Measurements from ENCODE around the gene ASH1L.
"Not testable (repeated sequence)": the region's sequence is repeated elsewhere in the genome, so short reads cannot be mapped to it uniquely, and the experiment has no call there.

Gene ASH1L

DNA sequence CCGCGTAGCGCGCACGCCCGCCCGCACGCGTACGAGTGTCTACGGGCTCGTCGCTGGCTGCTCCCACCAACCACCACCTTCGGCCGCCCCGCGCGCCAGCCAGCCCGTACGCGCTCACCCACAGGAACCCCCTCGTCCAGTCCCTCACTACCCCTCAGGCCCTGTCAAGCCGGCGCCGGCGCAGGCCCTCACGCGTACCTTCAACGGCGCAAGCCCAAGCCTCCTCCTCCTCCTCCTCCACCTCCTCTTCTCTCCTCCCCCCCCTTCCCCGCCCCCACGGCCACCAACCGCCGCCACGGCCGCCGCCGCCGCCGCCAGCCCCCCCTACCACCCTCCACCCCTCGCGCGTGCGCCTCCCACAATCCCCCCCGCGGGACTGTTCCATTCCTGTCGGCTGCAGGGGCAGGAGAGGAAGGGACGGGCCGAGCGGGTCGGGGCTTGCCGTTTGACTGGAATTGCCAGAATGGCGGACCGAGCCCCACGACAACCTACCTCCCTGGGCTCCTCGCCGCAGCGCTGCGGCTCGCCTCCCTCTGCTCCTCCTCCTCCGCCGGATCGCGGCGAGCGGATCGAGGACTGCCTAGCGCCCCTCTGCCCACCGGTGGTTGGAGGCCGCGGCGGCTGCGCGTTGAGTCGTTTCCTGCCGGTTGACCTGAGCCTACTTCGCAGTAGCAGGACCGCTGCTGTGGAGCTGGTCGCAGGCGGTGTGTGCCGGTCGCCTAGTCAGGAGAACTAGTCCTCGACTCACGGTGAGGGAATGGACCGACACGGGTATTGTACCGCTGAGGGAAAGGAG, at the start of gene ASH1L:
TSS of gene ASH1L (minus strand) at position 223 of the 796 bp plus-strand sequence. CDS start 41,284 bp downstream, outside the sequence.
- peak; percentile 93 to 94 for DNase-seq

DNA sequence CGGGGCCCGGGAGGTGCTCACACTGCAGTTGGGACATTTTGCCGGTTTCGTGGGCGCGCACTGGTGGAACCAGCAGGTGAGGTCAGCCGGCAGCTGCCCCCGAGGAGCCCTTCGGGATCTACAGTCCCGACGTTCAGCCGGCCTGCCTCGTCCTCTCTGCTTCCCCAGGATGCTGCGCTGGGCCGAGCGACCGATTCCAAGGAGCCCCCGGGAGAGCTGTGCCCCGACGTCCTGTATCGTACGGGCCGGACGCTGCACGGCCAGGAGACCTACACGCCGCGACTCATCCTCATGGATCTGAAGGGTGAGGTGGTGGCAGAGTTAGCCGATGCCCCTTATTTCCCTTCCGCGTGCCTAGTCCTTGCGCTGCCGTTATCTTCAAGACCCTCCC, 47.6 kb upstream of the ASH1L start:
- not testable (repeated sequence) for DNase-seq

DNA sequence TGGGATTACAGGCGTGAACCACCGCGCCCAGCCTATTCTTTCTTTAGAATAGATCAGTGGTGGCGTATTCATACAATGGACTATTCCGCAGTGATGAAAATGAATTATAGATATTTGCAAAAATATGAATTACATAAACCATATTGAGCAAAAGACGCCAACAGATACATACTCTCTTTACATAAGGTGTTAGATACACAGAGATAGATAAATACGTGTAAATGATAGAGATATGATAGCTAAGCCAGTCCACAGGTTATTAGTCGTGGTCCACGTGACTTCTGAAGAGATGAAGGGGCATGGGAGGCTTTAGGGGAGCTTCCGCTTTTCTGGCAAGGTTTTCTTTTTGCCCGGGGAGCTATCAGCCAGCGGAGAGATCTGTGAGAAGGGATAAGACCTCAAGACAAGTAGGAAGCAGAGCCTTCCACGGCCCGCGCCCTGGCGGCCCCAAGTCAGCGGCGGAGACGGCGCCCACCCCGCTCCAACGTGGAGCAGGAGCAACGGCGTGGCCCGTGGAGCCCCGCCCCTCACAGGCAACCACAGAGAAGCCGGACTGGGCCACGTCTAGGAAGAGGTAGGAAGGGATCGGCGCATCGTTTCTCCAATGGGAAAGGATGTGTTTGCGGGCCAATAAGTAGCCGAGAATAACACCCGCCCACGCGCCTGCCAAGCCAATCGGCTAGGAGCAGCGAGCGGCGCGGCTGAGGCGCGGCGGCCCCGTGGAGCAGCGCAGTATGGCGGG, 47.1 kb upstream of the ASH1L start, which contains the start of gene MSTO1:
TSS of gene MSTO1 (plus strand) at position 704 of the 742 bp plus-strand sequence. CDS start at position 735, 31 bp downstream.
- DNase-seq: peak; percentile 99 to 100

DNA sequence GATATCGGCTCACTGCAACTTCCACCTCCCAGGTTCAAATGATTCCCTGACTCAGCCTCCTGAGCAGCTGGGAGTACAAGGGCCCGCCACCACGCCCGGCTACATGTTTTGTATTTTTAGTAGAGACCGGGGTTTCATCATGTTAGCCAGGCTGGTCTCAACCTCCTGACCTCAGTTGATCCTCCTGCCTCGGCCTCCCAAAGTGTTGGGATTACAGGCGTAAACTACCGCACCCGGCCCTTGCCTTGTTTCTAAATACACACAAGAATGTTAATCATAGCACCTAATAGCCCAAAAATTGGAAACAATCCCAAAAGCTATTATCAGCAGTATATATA, 46.3 kb upstream of the ASH1L start:
- DNase-seq: no peak

GRCh38 chr1:155607708-155608107, 45.1 kb upstream of the ASH1L start:
- DNase-seq: no peak

- DNase-seq: not testable (repeated sequence)
These were observed 37.4 kb upstream of the ASH1L start for GRCh38 chr1:155599828-155600572.

GRCh38 chr1:155598842-155599331, 36.3 kb upstream of the ASH1L start:
- DNase-seq: no peak

GRCh38 chr1:155596864-155597263, 34.3 kb upstream of the ASH1L start:
- no peak for DNase-seq

GRCh38 chr1:155595877-155596474, 33.4 kb upstream of the ASH1L start:
- DNase-seq: not testable (repeated sequence)

DNA sequence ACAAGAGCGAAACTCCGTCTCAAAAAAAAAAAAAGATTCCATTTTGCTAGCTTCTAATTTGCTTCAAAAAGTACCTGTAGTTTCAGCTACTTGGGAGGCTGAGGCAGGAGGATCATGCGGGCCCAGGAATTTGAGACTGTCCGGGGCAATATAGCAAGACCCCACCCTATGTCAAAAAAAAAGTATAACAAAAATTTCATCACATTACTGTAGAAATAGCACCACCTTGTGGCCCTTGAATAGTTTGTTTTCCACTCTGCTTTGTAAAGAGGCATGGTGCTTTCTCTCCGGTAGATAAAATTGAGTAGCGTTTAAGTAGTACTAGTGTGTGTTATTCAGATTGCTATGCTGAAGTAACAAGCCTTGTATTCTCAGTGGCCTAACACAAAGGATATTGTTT, 29.2 kb upstream of the ASH1L start:
- DNase-seq: no peak

DNA sequence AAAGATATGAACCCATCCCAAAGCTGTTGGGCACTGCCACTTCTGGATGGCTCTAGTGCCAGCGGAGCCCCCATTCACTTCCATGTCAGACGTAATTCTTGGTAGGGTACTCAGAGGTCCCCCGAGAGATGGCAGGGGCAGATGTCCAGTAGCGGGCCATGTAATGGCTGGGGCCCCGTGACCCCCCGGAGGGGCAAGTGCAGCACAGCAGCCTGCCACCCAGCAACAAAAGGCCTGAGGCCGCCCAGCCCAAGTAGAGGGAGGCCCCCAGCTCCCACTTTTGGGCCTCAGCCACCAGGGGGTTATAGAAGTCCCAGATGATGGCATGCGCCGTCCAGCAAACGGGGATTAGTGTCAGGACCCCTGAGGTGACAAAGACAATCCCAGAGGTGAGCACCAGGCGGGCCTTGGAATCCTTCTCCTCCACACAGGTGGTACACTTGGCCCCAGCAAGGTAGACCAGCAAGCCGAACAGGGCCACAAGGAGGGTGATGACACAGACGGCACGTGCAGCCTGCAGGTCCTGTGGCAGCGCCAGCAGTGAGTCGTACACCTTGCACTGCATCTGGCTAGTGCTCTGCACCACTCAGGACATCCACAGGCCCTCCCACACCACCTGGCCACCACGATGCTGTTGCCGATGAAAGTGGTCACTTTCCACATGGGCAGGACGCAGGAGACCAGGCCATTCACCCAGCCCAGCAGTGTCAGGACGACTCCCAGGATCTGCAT, 28.1 kb upstream of the ASH1L start:
- DNase-seq: not testable (repeated sequence)

- DNase-seq: not testable (repeated sequence)
These were observed 26.7 kb upstream of the ASH1L start for GRCh38 chr1:155589282-155589681.

- not testable (repeated sequence) for DNase-seq
These were observed 21.2 kb upstream of the ASH1L start for GRCh38 chr1:155583846-155584245.

- not testable (repeated sequence) for DNase-seq
These were observed 13.0 kb upstream of the ASH1L start for GRCh38 chr1:155575608-155576007.

DNA sequence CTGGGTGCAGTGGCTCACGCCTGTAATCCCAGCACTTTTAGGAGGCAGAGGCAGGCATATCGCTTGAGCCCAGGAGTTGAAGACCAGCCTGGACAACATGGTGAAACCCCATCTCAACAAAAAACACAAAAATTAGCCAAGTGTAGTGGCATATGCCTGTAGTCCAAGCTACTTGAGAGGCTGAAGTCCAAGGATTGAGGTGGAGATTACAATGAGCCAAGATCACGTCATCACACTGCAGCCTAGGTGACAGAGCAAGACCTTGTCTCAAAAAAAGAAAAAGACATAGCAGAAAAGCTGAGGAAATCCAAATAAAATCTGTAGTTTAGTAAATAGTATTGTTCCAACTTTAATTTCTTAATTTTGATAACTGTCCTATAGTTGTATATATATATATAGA, 11.5 kb upstream of the ASH1L start:
- DNase-seq: no peak

- DNase-seq: no peak
These were observed 8.0 kb upstream of the ASH1L start for GRCh38 chr1:155570593-155570990.

GRCh38 chr1:155569988-155570592, 7.5 kb upstream of the ASH1L start:
- DNase-seq: no peak

DNA sequence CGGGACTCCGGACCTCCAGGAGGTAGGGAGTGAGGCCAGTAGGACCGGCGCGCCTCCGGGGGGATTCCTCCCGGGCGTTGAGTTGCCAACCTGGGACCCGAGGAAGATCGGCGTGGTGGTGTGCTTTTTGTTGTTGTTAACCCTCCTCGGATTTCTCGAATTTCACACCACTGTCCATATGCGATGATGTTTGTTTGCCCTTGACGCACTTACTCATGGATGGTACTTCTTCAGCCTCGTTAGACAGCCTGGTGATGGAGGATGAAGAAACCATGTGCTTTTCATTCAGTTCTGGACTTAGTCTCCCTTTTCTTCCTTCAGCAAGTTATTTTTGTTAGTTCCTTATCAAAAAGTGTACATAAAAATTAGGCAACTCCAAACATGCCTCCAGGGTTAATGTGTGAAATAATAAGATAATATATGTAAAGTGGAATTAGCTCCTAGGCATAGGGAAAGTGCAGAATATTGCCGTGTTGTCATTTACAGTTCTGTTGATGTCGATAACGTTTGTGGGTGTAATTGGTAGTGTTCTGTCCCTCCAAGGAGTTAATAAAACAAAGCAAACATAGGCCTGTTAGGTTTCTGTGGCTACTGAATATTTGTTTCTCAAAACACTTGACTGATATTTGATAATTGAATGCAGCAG, 897 bp upstream of the ASH1L start:
- DNase-seq: not testable (repeated sequence)

DNA sequence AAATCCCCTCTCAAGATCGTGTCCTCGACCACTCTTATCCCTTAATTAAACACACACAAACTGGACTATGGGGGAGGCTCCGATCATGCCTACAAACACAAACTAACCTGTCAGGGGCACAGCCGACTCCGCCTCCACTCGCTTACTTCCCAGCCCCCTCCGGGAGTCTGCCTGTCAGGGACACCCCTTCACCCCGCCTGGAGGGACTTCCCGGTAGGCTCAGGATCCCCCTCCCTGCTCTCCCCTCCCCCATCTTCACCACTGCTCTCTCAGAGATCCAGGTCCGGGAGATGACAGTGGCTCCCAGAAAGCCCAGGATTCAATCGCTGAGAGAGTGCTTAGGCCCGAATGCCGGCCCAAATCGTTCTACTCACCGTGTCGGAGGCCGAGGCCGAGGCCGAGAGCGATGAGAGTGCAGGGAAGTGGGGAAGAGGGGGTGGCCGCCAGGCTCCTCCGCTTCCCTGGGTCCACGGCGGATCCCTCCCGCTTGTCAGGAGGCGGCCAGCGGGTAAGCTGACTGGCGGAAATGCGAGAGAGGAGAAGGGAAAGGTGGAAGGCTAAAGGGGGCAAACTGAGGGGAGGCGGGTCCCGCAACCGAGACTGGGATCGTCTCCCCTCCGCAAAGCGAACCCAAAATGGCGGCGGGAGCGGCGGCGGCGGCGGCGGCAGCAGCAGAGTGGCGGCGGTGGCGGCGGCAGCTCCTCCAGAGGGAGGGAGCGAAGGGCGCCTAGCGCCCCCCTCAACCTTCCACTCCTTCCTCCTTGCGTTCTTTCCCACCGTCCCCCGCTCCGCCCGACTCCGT, 623 bp downstream of the ASH1L start:
- DNase-seq: peak; percentile 59 to 65

DNA sequence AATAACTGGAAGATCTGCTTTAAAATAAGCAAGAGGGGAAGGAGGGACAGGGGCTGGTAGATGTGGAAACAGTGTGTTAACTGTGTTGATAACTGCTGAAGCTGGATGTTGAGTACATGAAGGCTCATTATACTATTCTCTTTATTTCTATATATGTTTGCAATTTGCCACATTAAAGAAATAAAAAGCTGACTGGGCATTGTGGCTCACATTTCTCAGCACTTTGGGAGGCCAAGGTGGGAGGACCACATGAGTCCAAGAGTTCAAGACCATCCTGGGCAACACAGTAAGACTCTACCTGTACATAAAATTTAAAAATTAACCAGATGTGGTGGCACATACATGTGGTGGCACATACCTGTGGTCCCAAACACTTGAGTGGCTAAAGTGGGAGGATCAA, 6.7 kb downstream of the ASH1L start:
- no peak for DNase-seq
